GM19452 (cell line): Measurements from ENCODE around the gene AACS.
"Not testable (repeated sequence)": the region's sequence is repeated elsewhere in the genome, so short reads cannot be mapped to it uniquely, and the experiment has no call there.

Experiments
- ATAC-seq: cut with Tn5 transposase; IDR thresholded peaks from one replicate; pipeline ENCODE4 v1.9.1; 2021; ENCODE audit not compliant: unreplicated experiment

AACS gene

GRCh38 chr12:125089626-125090025 lies 24.4 kb downstream of the AACS start:
- no peak for ATAC-seq

- no peak for ATAC-seq
Measured at GRCh38 chr12:125090437-125090836, 25.2 kb downstream of the AACS start.

- no peak for ATAC-seq
Measured at GRCh38 chr12:125091401-125091800, 26.2 kb downstream of the AACS start.

GRCh38 chr12:125092108-125092871 lies 27.1 kb downstream of the AACS start:
- no peak for ATAC-seq

- ATAC-seq: no peak
Measured at GRCh38 chr12:125092872-125093680, 27.8 kb downstream of the AACS start.

- ATAC-seq: no peak
Measured at GRCh38 chr12:125093681-125094330, 28.6 kb downstream of the AACS start.

- no peak for ATAC-seq
Measured at GRCh38 chr12:125096894-125097293, 31.7 kb downstream of the AACS start.

GRCh38 chr12:125097427-125097826 lies 32.2 kb downstream of the AACS start:
- no peak for ATAC-seq

GRCh38 chr12:125098676-125099408 lies 33.6 kb downstream of the AACS start:
- ATAC-seq: no peak

- no peak for ATAC-seq
Measured at GRCh38 chr12:125099409-125099782, 34.2 kb downstream of the AACS start.

GRCh38 chr12:125100551-125101434 lies 35.6 kb downstream of the AACS start:
- ATAC-seq: no peak

GRCh38 chr12:125104982-125105381 lies 39.7 kb downstream of the AACS start:
- ATAC-seq: no peak

GRCh38 chr12:125105600-125105999 lies 40.4 kb downstream of the AACS start:
- no peak for ATAC-seq

- no peak for ATAC-seq
Measured at GRCh38 chr12:125110641-125111360, 45.6 kb downstream of the AACS start.

GRCh38 chr12:125111403-125111802 lies 46.2 kb downstream of the AACS start:
- ATAC-seq: no peak

GRCh38 chr12:125112614-125113013 lies 47.4 kb downstream of the AACS start:
- not testable (repeated sequence) for ATAC-seq

- no peak for ATAC-seq
Measured at GRCh38 chr12:125113263-125113662, 48.0 kb downstream of the AACS start.

- ATAC-seq: no peak
Measured at GRCh38 chr12:125113789-125114188, 48.6 kb downstream of the AACS start.

GRCh38 chr12:125114365-125115141 lies 49.3 kb downstream of the AACS start:
- ATAC-seq: no peak
